ENCODE data around the gene LETM1. TPM values are rescaled to one million over a fixed set of nuclear protein-coding genes. Genes with fewer than 3 reads are reported as not detected.
"Not testable (repeated sequence)": the region's sequence is repeated elsewhere in the genome, so short reads cannot be mapped to it uniquely, and the experiment has no call there.

LETM1 gene
- total and polyA plus RNA-seq, 5 experiments from 2014 or later = 10.8 to 41.9 (median 12.9) TPM

- H3K27ac Mint-ChIP-seq = peak overlapping the region in 1 of 10 donors; percentile 13
- peaks cover 0 to 56% (median 8%) of the 10 kb centered on the region in 3 donors for H3K36me3 Mint-ChIP-seq
- H3K4me3 Mint-ChIP-seq = no peak overlapping the region
- POLR2A ChIA-PET = no interaction called here
- no peaks in the 10 kb centered on the region for H3K27me3 Mint-ChIP-seq
- DNase-seq (no peak), ATAC-seq (no peak)
- no peaks in the 10 kb centered on the region for H3K9me3 Mint-ChIP-seq
- peaks cover 13 to 35% (median 25%) of the 10 kb centered on the region in 4 donors for H3K4me1 Mint-ChIP-seq
Observed at GRCh38 chr4:1846580-1846979, 9.4 kb downstream of the LETM1 start.

- not testable (repeated sequence) for H3K27ac Mint-ChIP-seq, H3K9me3 Mint-ChIP-seq, DNase-seq, H3K27me3 Mint-ChIP-seq, H3K4me3 Mint-ChIP-seq, ATAC-seq
- Mint-ChIP-seq H3K36me3 (peaks cover 0 to 73% (median 8%) of the 10 kb centered on the region in 3 donors), H3K4me1 (peaks cover 6 to 29% (median 15%) of the 10 kb centered on the region in 4 donors)
- POLR2A ChIA-PET = interaction anchor here (0.7 kb wide), 1 partner anchor 8 kb away, joined by 4 read pairs; no protein-coding TSS in a partner anchor
Observed at GRCh38 chr4:1844618-1845017, 11.3 kb downstream of the LETM1 start.

- Mint-ChIP-seq H3K27ac (no peak overlapping the region), H3K9me3 (no peaks in the 10 kb centered on the region), H3K4me3 (no peak overlapping the region), H3K36me3 (peaks cover 0 to 80% (median 12%) of the 10 kb centered on the region in 3 donors), H3K4me1 (peaks cover 6 to 34% (median 19%) of the 10 kb centered on the region in 4 donors), H3K27me3 (no peaks in the 10 kb centered on the region)
- POLR2A ChIA-PET = no interaction called here
- DNase-seq (no peak), ATAC-seq (no peak)
Observed at GRCh38 chr4:1843852-1844251, 12.1 kb downstream of the LETM1 start.

GRCh38 chr4:1842993-1843448 lies 12.9 kb downstream of the LETM1 start:
- H3K36me3 Mint-ChIP-seq = peaks cover 0 to 85% (median 9%) of the 10 kb centered on the region in 3 donors
- H3K27me3 Mint-ChIP-seq = no peaks in the 10 kb centered on the region
- ATAC-seq (no peak), DNase-seq (no peak)
- H3K27ac Mint-ChIP-seq = no peak overlapping the region
- POLR2A ChIA-PET = no interaction called here
- H3K4me3 Mint-ChIP-seq = no peak overlapping the region
- peaks cover 3 to 34% (median 17%) of the 10 kb centered on the region in 4 donors for H3K4me1 Mint-ChIP-seq
- no peaks in the 10 kb centered on the region for H3K9me3 Mint-ChIP-seq

- H3K9me3 Mint-ChIP-seq = no peaks in the 10 kb centered on the region
- H3K27ac Mint-ChIP-seq = peak overlapping the region in 2 of 10 donors; percentile 63 to 87
- DNase-seq = no peak
- peaks cover 0 to 83% (median 8%) of the 10 kb centered on the region in 3 donors for H3K36me3 Mint-ChIP-seq
- no peak overlapping the region for H3K4me3 Mint-ChIP-seq
- H3K27me3 Mint-ChIP-seq = no peaks in the 10 kb centered on the region
- POLR2A ChIA-PET = no interaction called here
- no peak for ATAC-seq
- H3K4me1 Mint-ChIP-seq = peaks cover 3 to 34% (median 17%) of the 10 kb centered on the region in 4 donors
Observed at GRCh38 chr4:1842339-1842895, 13.5 kb downstream of the LETM1 start.

GRCh38 chr4:1841887-1842210 lies 14.1 kb downstream of the LETM1 start:
- peak overlapping the region in 3 of 10 donors; percentile 51 to 87 (median 63) for H3K27ac Mint-ChIP-seq
- H3K9me3 Mint-ChIP-seq = no peaks in the 10 kb centered on the region
- peaks cover 3 to 34% (median 18%) of the 10 kb centered on the region in 4 donors for H3K4me1 Mint-ChIP-seq
- POLR2A ChIA-PET = no interaction called here
- no peaks in the 10 kb centered on the region for H3K27me3 Mint-ChIP-seq
- no peak for ATAC-seq
- DNase-seq = no peak
- H3K36me3 Mint-ChIP-seq = peaks cover 0 to 83% (median 6%) of the 10 kb centered on the region in 3 donors
- no peak overlapping the region for H3K4me3 Mint-ChIP-seq

- peaks cover 3 to 34% (median 19%) of the 10 kb centered on the region in 4 donors for H3K4me1 Mint-ChIP-seq
- no peaks in the 10 kb centered on the region for H3K27me3 Mint-ChIP-seq
- H3K27ac Mint-ChIP-seq = peak overlapping the region in 3 of 10 donors; percentile 20 to 70 (median 51)
- DNase-seq = no peak
- no peaks in the 10 kb centered on the region for H3K9me3 Mint-ChIP-seq
- ATAC-seq = no peak
- POLR2A ChIA-PET = no interaction called here
- H3K4me3 Mint-ChIP-seq = no peak overlapping the region
- H3K36me3 Mint-ChIP-seq = peaks cover 0 to 83% (median 4%) of the 10 kb centered on the region in 3 donors
Observed at GRCh38 chr4:1841201-1841886, 14.6 kb downstream of the LETM1 start.

- peaks cover 6 to 34% (median 21%) of the 10 kb centered on the region in 4 donors for H3K4me1 Mint-ChIP-seq
- H3K4me3 Mint-ChIP-seq = no peak overlapping the region
- no peaks in the 10 kb centered on the region for H3K27me3 Mint-ChIP-seq
- ATAC-seq (no peak), DNase-seq (no peak)
- no peaks in the 10 kb centered on the region for H3K9me3 Mint-ChIP-seq
- no peak overlapping the region for H3K27ac Mint-ChIP-seq
- POLR2A ChIA-PET = interaction anchor here (0.9 kb wide), 1 partner anchor 31 kb away, joined by 3 read pairs; no protein-coding TSS in a partner anchor
- peaks cover 0 to 85% (median 8%) of the 10 kb centered on the region in 3 donors for H3K36me3 Mint-ChIP-seq
Observed at GRCh38 chr4:1839282-1839681, 16.7 kb downstream of the LETM1 start.

- H3K36me3 Mint-ChIP-seq = peaks cover 0 to 83% (median 11%) of the 10 kb centered on the region in 3 donors
- DNase-seq (no peak), ATAC-seq (no peak)
- H3K27ac Mint-ChIP-seq = no peak overlapping the region
- POLR2A ChIA-PET = no interaction called here
- H3K27me3 Mint-ChIP-seq = no peaks in the 10 kb centered on the region
- no peak overlapping the region for H3K4me3 Mint-ChIP-seq
- H3K9me3 Mint-ChIP-seq = no peaks in the 10 kb centered on the region
- H3K4me1 Mint-ChIP-seq = peaks cover 10 to 19% (median 13%) of the 10 kb centered on the region in 4 donors
Observed at GRCh38 chr4:1837069-1837468, 18.9 kb downstream of the LETM1 start.

GRCh38 chr4:1836650-1837049 lies 19.3 kb downstream of the LETM1 start:
- no peak for DNase-seq
- H3K9me3 Mint-ChIP-seq = no peaks in the 10 kb centered on the region
- peaks cover 0 to 86% (median 13%) of the 10 kb centered on the region in 3 donors for H3K36me3 Mint-ChIP-seq
- no peak overlapping the region for H3K27ac Mint-ChIP-seq
- POLR2A ChIA-PET = no interaction called here
- H3K4me1 Mint-ChIP-seq = peaks cover 8 to 15% (median 12%) of the 10 kb centered on the region in 4 donors
- H3K4me3 Mint-ChIP-seq = no peak overlapping the region
- ATAC-seq = no peak
- H3K27me3 Mint-ChIP-seq = no peaks in the 10 kb centered on the region

GRCh38 chr4:1835836-1836235 lies 20.1 kb downstream of the LETM1 start:
- not testable (repeated sequence) for H3K4me3 Mint-ChIP-seq, H3K27ac Mint-ChIP-seq, H3K27me3 Mint-ChIP-seq, DNase-seq, H3K9me3 Mint-ChIP-seq, ATAC-seq
- POLR2A ChIA-PET = interaction anchor here (0.5 kb wide), 1 partner anchor 9 kb away, joined by 4 read pairs; no protein-coding TSS in a partner anchor
- Mint-ChIP-seq H3K36me3 (peaks cover 0 to 84% (median 14%) of the 10 kb centered on the region in 3 donors), H3K4me1 (peaks cover 5 to 13% (median 9%) of the 10 kb centered on the region in 4 donors)

- DNase-seq = no peak
- Mint-ChIP-seq H3K9me3 (no peaks in the 10 kb centered on the region), H3K27me3 (no peaks in the 10 kb centered on the region), H3K4me1 (peaks cover 3 to 19% (median 8%) of the 10 kb centered on the region in 4 donors), H3K36me3 (peaks cover 4 to 86% (median 21%) of the 10 kb centered on the region in 3 donors), H3K4me3 (no peak overlapping the region), H3K27ac (peak overlapping the region in 1 of 10 donors; percentile 66)
- peak in 1 of 2 donors; percentile 28 for ATAC-seq
- POLR2A ChIA-PET = no interaction called here
Observed at GRCh38 chr4:1834047-1834775, 21.7 kb downstream of the LETM1 start.
